GM19025 (cell line): Measurements from ENCODE around the gene OR5A2.
"Not testable (repeated sequence)": the region's sequence is repeated elsewhere in the genome, so short reads cannot be mapped to it uniquely, and the experiment has no call there.

Source experiments
- ATAC-seq: cut with Tn5 transposase; IDR thresholded peaks from one replicate; pipeline ENCODE4 v1.9.1; 2021; ENCODE audit warnings: mild to moderate bottlenecking, low read depth, moderate library complexity; ENCODE audit not compliant: unreplicated experiment

Gene OR5A2

GRCh38 chr11:59400461-59401261, 25.6 kb downstream of the OR5A2 start:
- ATAC-seq = no peak

GRCh38 chr11:59394186-59394585, 32.0 kb downstream of the OR5A2 start:
- ATAC-seq = no peak

- ATAC-seq = peak; percentile 86
Measured at GRCh38 chr11:59380263-59381059, 45.8 kb downstream of the OR5A2 start.

GRCh38 chr11:59372324-59372723, 53.9 kb downstream of the OR5A2 start:
- ATAC-seq = not testable (repeated sequence)

- no peak for ATAC-seq
Measured at GRCh38 chr11:59368238-59369022, 57.8 kb downstream of the OR5A2 start.
